Skin of body (tissue), 2 donors: Measurements from ENCODE around the gene RNF6. TPM values are rescaled to one million over a fixed set of nuclear protein-coding genes. Genes with fewer than 3 reads are reported as not detected.
A peak's percentile ranks its signal among the peaks of the same experiment; 100 is the strongest.
"Not testable (repeated sequence)": the region's sequence is repeated elsewhere in the genome, so short reads cannot be mapped to it uniquely, and the experiment has no call there.

Experiments
- DNase-seq: peaks from one replicate; lab custom pipeline; 2025; lab: John Stamatoyannopoulos, UW
- total RNA-seq: library from RNA; depleted of rRNA; stranded (reverse); fragments of >200 nt; gene quantifications from one replicate; pipeline ENCODE4 v1.2.3, GENCODE V29; 2014

The RNF6 gene
- 27.4 TPM for total RNA-seq

GRCh38 chr13:26221721-26222519 lies at the start of gene RNF6:
Gene RNF6, minus strand, starts transcription at chr13:26222314. Its CDS starts 2,665 bp downstream, at chr13:26219649.
- peak; percentile 97 for DNase-seq

DNA sequence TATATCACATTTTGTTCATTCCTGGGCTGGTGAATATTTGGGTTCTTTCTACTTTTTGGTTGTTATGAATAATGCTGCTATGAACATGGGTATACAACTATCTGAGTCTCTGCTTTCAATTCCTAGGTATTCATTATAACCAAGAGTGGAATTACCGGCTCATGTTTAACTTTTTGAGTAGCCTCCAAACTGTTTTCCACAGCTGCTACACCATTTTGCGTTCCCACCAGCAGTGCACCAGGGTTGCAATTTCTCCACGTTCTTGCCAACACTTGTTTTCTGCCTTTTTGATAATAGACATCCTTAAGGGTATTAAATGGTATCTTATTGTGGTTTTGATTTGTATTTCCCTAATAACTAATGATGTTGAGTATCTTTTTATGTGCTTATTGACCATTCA lies 48.6 kb upstream of the RNF6 start:
- no peak for DNase-seq

DNA sequence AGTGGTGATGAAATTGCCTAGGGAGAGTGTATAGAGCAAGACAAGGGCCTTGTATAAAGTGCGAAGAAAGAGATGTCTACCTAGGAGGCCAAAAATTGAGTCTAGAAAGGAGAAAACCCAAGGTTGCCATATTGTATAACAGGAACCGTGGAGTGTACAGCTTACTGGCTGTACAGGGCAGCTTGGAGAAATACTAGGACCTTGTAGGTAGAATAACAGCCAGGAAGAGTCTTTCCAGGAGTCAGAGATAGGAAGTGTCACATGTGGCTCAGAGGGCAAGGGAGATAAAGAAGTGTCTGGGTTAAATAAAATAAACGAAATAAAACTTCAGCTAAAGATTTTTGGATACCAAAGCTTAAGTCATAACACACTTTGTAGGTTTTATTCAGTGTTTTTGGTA lies 44.2 kb upstream of the RNF6 start:
- DNase-seq = no peak

- DNase-seq = no peak
Observed at GRCh38 chr13:26262156-26262555, 40.0 kb upstream of the RNF6 start.

- DNase-seq = no peak
Observed at GRCh38 chr13:26259634-26260033, 37.5 kb upstream of the RNF6 start.

DNA sequence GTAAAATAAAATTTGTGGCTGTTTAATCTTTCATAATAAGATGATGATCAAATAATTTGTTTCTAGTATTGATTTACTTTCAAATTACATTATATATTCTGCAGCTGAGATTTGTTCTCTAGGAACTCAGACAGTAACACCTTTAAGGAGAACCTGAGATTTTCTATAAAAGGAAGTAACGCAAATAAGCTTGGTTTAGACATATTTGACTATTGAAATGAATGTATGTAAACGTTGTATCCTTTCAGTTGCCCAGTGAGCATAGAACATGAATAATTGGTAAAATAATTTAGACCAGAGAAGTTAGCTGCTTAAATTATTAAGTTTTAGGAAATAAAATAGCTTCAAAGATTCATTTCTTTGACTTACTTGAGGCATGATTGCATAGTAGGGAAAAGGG lies 34.9 kb upstream of the RNF6 start:
- DNase-seq = no peak

DNA sequence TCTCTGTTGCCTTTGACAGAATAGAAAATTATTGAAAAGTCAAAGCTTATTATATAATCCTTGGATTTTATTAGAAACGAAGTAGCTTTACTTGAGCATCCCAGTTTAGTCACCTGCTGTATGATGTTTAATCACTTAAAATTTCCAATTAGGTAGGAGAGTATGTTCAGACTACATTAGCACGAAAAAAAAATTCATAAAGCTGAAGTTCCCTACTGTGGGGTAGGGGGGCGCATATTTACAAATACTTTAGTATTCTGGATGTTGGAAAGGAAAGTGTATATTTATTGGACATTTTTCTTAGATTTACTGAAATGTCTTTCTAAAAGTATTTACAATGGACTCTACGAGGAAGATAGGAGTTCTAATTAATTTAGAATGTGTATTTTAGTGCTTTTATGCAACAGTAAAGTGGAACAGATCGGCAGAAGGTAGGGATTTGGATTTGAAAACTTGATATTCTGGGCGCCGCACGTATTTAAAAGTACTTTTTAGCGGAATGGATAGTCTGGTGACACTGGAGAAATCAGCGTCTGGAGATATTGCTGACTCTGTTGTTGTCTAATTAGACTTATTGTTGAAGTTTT lies 33.7 kb upstream of the RNF6 start:
- DNase-seq = no peak

GRCh38 chr13:26255115-26255514 lies 33.0 kb upstream of the RNF6 start:
- DNase-seq = no peak

GRCh38 chr13:26254583-26255111 lies 32.5 kb upstream of the RNF6 start:
- DNase-seq = peak; percentile 7

DNA sequence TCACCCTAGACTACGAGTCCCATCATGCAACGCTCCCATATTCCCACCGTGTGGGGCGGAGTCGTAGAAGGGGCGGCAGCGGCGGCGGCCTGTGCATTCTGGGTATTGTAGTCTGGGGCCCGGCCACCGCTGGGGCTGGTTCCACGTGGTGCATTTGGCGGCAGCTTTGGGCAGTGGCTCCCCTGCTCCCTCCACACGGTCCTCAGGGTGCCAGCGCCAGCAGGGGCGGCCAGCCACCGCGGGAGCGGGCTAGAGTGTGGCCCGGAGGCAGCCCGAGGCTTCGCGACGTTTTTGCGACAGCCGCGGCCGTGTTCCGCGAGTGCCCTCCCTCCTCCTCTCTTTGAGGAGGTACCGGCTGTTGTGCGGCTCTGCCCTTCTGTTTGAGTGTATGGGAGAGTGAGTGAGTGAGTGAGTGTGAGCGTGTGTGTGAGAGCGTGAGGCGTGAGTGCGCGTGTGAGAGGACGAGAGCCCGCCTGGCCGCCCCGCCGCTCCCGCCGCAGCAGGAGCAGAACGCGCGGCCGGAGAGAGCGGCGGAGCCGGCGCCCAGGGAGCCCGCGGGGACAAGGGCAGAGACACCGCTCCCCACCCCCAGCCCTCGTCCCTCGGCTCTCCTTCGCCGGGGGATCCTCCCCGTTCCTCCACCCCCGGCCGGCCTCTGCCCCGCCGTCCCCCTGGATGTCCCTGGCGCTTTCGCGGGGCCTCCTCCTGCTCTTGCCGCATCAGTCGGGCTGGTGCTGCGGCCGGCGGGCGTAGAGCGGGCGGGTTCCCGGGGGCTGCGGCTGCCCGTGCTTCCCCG lies 31.9 kb upstream of the RNF6 start, which contains the start of gene CDK8:
TSS of gene CDK8 (plus strand) at position 343 of the 796 bp plus-strand sequence. CDS start 513 bp downstream, outside the sequence.
- DNase-seq = peak; percentile 72

DNA sequence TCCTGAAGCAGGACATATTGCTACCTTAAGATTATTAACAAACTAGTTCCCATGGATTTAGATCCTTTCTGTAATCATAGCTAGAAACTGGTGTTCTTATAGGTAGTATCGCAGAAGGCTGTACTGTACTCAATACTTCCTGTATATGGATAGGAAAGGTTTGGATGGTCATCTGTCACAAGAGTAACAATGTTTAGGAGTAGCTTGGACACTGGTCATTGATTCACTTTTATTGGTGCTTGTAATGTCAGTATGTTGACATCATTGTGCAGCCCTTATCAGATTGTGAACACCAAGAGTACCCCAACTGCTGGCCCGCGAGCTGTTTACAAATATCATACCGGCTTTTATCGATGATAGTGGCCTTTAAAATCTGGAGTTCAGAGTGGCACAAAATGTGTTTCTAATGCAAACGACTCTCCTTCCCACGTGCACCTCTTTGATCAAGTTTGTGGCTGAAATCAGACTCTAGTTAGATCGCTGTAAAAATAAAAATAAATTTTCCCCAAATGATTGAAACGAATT lies 31.2 kb upstream of the RNF6 start:
- DNase-seq = no peak

DNA sequence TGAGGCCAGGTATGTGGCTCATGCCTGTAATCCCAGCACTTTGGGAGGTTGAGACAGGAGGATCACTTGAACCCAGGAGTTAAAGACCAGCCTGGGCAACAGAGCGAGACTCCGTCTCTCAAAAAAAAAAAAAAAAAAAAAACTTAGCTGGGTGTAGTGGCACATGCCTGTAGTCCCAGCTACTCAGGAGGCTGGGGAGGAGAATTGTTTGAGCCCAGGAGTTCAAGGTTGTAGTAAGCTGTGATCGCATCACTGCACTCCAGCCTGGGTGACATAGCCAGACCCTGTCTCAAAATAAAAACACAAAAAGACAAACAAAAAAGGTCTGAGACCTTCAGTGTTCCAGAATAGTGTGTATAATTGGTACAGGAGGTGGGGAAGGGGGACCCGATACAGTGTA lies 29.9 kb upstream of the RNF6 start:
- not testable (repeated sequence) for DNase-seq

GRCh38 chr13:26249551-26249950 lies 27.4 kb upstream of the RNF6 start:
- no peak for DNase-seq

- DNase-seq = no peak
Observed at GRCh38 chr13:26247608-26248007, 25.5 kb upstream of the RNF6 start.

- DNase-seq = no peak
Observed at GRCh38 chr13:26247011-26247410, 24.9 kb upstream of the RNF6 start.

DNA sequence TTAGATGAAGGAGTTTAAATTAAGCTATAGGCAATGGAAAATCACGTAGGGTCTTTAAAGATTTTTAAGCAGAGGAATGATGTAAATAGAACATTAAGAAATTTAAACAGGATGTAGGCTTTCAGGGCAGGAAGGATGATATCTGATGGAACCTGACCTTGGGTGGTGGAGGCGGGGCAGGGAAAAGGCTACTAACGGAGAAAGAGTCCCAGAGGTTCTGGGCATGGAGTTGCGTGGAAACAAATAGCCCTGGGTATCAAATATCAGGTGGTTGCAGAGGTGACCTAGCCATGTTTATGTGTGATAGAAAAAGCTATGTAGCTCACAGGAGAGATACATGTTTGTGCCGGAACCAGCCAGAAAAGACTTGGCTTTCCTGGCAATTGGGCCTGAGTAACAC lies 24.0 kb upstream of the RNF6 start:
- DNase-seq = no peak

DNA sequence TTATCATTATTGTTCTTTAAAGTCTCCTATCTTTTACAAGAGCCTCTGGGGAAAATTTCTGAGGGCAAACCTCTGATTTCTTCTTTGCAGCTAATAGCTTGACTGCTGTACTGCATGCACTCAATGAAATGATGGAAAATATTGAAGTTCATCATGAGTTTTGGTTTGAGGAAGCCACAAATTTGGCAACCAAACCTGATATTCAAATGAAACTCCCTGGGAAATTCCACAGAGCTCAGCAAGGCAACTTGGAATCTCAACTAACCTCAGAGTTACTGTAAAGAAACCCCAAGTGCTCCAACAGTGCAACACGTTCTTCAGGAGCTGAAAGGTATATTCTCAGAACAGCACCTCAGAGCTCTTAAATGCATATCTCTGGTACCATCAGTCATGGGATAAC lies 14.2 kb upstream of the RNF6 start:
- no peak for DNase-seq

DNA sequence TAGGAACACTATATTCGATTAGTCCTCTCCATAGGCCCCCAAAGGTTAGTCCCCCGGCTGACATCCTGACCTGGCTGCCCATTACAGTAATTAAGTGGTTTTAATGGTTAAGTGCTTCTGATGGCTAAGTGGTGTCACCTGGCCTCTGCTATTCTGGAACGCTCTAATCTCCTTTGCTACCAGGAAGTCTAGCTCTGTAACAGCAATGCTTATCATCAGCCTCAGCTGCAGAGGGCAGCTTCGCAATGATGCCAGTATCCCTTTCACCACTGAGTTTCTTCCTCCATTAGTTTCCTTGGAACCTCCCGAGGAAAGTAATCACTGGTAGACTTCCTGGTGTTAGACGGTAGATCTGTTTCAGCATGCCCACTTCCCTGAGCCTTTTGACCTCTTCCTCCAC lies 8.6 kb upstream of the RNF6 start:
- no peak for DNase-seq

- DNase-seq = no peak
Observed at GRCh38 chr13:26229080-26229615, 7.0 kb upstream of the RNF6 start.

GRCh38 chr13:26228096-26228495 lies 6.0 kb upstream of the RNF6 start:
- no peak for DNase-seq

- DNase-seq = no peak
Observed at GRCh38 chr13:26227166-26227971, 5.3 kb upstream of the RNF6 start.
